Large intestine (tissue), 3 donors: Measurements from ENCODE around the gene IQCE. TPM values are rescaled to one million over a fixed set of nuclear protein-coding genes. Genes with fewer than 3 reads are reported as not detected.

ENCODE experiments used
- DNase-seq, 2 donors: peaks; one replicate each; pipeline versions ENCODE4 v3.0.0 to v3.0.0-alpha.2; 2013
- H3K27ac ChIP-seq: one replicate; pipeline ENCODE4 v1.5.1; 2013; ENCODE audit warnings: low read length
- H3K27me3 ChIP-seq: 2 replicates; pipeline ENCODE4 v1.6.1; 2013; ENCODE audit warnings: low read length; ENCODE audit not compliant: control insufficient read depth, insufficient read depth
- H3K36me3 ChIP-seq: 2 replicates; pipeline ENCODE4 v1.6.1; 2013; ENCODE audit warnings: low read length; ENCODE audit not compliant: control insufficient read depth, insufficient read depth
- H3K4me1 ChIP-seq: one replicate; pipeline ENCODE4 v1.6.1; 2013; ENCODE audit warnings: low read length; ENCODE audit not compliant: control insufficient read depth, insufficient read depth
- H3K4me3 ChIP-seq: one replicate; pipeline ENCODE4 v1.5.1; 2013; ENCODE audit warnings: low read length
- H3K9me3 ChIP-seq: one replicate; pipeline ENCODE4 v1.6.1; 2013; ENCODE audit warnings: mild to moderate bottlenecking, low read depth, low read length, moderate library complexity; ENCODE audit not compliant: control insufficient read depth
- WGBS: methylation state at CpG from one replicate; pipeline ENCODE4 v1.1.5; 2013; ENCODE audit warnings: low lambda C conversion rate; ENCODE audit not compliant: insufficient coverage; 5-methylcytosine and 5-hydroxymethylcytosine counted together
- polyA plus RNA-seq: library from polyadenylated mRNA; unstranded; fragments of 120-200 nt; gene quantifications from one replicate; pipeline ENCODE4 v1.2.1, GENCODE V29; 2013

The IQCE gene
- polyA plus RNA-seq, 1 donor: 15.3 TPM

- DNase-seq: no peak
- no peak overlapping the region for H3K27ac ChIP-seq
- peaks cover 16% of the 10 kb centered on the region for H3K36me3 ChIP-seq
- no CpG with 5 or more reads among the region's 10 CpGs for WGBS
- no peak overlapping the region for H3K4me3 ChIP-seq
- H3K9me3 ChIP-seq: no peaks in the 10 kb centered on the region
- H3K4me1 ChIP-seq: peaks cover 43% of the 10 kb centered on the region
- H3K27me3 ChIP-seq: no peaks in the 10 kb centered on the region
Observed at GRCh38 chr7:2611922-2612321, 53.1 kb downstream of the IQCE start.

GRCh38 chr7:2612445-2613097 lies 53.8 kb downstream of the IQCE start:
- H3K9me3 ChIP-seq: no peaks in the 10 kb centered on the region
- H3K4me3 ChIP-seq: no peak overlapping the region
- peak overlapping the region; percentile 77 for H3K27ac ChIP-seq
- WGBS: no CpG with 5 or more reads among the region's 15 CpGs
- peak in 1 of 2 donors; percentile 82 for DNase-seq
- H3K36me3 ChIP-seq: peaks cover 10% of the 10 kb centered on the region
- H3K4me1 ChIP-seq: peaks cover 49% of the 10 kb centered on the region
- H3K27me3 ChIP-seq: no peaks in the 10 kb centered on the region

DNA sequence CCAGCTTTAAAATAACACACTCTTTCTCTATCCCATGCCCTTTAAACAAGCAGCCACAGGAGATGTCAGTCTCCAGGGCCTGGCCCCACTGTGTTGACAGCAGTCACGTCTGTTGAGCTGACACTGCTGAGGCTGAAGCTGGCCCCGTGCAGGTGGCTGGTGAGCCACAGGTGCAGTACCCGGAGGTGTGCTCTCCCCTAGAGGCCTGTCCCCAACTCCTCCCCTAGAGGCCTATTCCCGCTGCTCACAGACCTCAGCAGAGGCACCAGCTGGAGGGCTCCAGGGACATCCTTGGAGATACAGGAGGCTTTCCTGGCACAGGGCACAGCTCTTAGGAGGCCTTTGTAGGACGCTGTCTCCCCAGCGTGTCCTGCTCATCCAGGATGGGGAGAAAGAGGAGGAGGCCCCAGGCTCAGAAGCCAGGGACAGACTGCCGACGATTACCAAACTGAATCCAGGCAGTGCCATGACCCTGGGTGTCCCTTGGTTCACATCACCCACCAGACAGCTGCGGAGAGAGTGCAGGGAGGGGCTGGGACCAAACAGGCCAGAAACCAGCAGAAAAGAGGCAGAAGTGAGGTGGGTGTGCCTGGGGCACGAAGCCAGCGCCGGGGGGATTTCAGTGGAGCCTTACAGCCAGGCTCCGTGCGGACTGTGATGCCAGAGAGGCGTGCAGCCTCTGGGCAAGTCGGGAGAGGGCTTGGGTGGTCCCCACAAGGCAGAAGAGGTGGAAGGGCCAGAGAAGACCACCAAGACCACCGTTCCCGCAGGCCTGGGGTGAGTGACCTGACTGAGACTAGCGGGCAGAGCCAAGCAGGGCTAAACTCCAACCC lies 54.5 kb downstream of the IQCE start:
- peak overlapping the region; percentile 77 for H3K27ac ChIP-seq
- H3K4me1 ChIP-seq: peaks cover 57% of the 10 kb centered on the region
- no peaks in the 10 kb centered on the region for H3K9me3 ChIP-seq
- no peak overlapping the region for H3K4me3 ChIP-seq
- no CpG with 5 or more reads among the region's 19 CpGs for WGBS
- H3K27me3 ChIP-seq: no peaks in the 10 kb centered on the region
- DNase-seq: peak in 1 of 2 donors; percentile 70
- H3K36me3 ChIP-seq: peaks cover 9% of the 10 kb centered on the region

GRCh38 chr7:2613931-2614600 lies 55.3 kb downstream of the IQCE start:
- Histone ChIP-seq H3K27ac (no peak overlapping the region), H3K27me3 (no peaks in the 10 kb centered on the region), H3K36me3 (peaks cover 9% of the 10 kb centered on the region), H3K4me3 (no peak overlapping the region), H3K4me1 (peaks cover 64% of the 10 kb centered on the region), H3K9me3 (no peaks in the 10 kb centered on the region)
- no peak for DNase-seq
- no CpG with 5 or more reads among the region's 22 CpGs for WGBS

GRCh38 chr7:2614631-2615330 lies 56.0 kb downstream of the IQCE start:
- Histone ChIP-seq H3K4me3 (no peak overlapping the region), H3K36me3 (peaks cover 9% of the 10 kb centered on the region), H3K4me1 (peaks cover 65% of the 10 kb centered on the region), H3K27ac (no peak overlapping the region), H3K27me3 (no peaks in the 10 kb centered on the region), H3K9me3 (no peaks in the 10 kb centered on the region)
- WGBS: no CpG with 5 or more reads among the region's 22 CpGs
- no peak for DNase-seq

DNA sequence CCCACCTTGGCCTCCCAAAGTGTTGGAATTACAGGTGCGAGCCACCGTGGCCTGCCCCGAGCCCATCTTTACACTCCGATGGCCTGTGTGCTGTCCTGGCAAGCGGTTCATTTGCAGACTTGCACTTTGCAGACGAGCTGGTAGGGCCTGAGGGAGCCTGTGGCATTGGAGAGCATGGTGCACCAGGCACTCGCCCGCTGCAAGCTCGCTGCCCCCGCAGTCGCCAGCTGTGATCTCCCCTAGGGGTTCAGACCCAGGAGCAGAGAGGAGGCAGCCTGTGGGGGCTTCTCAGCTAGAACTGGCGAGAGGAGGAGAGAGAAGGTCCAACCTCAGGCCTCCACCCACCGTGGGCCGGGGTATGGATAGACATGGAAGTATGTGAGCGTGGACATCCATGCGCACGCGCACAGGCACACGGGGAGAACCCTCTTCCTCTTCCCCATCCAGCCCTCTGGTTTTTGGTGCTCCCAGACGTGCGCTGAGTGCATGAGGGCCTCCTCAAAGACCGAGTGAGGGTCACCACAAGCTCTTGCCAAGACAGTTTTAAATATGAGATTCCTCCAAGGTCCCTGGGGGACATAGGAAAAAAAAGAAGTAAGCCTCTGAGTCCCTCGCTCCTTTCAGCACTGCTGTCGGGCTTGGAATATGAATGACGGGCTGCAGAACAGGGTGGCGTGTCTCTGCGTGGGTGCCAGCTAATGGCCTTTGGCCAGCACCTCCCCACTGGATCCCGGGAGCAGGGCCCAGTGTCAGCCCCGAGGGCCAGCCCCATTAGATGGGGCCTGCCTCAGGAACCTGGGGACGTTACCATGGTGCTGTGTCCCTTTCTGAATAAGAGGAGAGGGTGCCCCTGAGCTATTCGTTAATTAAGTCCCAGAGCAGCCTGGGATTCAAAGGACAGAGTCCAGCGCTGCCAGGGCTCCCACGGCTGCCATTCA lies 57.9 kb downstream of the IQCE start:
- WGBS: no CpG with 5 or more reads among the region's 33 CpGs
- peak; percentile 83 to 93 for DNase-seq
- no peaks in the 10 kb centered on the region for H3K27me3 ChIP-seq
- H3K27ac ChIP-seq: peak overlapping the region; percentile 87
- H3K9me3 ChIP-seq: no peaks in the 10 kb centered on the region
- peak overlapping the region; percentile 15 for H3K4me3 ChIP-seq
- H3K4me1 ChIP-seq: peaks cover 67% of the 10 kb centered on the region
- H3K36me3 ChIP-seq: peaks cover 2% of the 10 kb centered on the region

DNA sequence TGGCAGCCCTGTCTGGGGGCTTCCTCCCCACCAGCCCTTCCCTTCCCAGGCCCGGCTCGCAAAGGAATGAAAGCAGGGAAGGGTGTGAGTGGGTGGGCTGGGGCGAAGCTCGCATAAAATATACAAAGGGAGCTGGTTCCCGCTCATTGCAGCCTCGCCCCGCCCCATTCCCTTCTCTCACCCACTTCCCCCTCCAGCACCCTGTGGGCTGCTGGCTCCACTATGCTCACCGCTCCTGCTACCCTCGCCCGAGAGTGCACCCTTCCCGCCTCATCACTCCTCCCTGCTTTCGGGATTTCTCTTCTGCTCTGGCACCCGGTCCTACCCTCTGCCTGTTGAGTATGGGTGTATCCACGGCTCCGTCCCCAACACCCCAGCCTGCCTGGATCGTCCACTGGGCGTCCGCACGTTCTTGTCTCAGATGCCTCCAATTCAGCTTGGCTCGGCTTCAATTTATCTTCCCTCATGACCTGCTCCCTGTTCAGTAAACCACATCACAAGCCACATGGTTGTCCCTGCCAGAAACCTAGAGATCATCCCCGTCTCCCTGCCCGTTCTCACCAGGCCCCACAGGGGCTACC lies 58.6 kb downstream of the IQCE start:
- H3K27ac ChIP-seq: peak overlapping the region; percentile 87

DNA sequence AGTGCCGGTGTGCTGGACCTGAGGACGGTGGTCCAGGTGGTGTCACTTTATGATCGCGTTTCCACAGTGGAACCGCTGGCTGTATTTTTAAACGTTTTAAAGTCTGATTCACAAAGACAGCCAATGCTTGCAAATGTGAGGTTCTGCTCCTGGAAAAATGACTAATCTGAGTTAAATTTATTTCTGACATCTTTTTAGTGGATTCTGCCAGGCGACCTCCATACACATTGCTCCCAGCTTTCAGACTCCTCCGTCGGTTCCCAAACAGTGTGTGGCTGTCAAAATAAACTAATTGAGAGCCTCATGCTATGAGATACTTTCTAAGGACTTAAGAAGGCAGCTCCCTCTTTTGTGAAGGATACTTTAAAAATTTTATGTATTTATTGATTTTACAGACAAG lies 60.3 kb downstream of the IQCE start:
- H3K4me1 ChIP-seq: peaks cover 69% of the 10 kb centered on the region
- no peak overlapping the region for H3K4me3 ChIP-seq
- WGBS: 100% methylated on average over 1 of the region's 9 CpGs
- peaks cover 2% of the 10 kb centered on the region for H3K36me3 ChIP-seq
- no peaks in the 10 kb centered on the region for H3K27me3 ChIP-seq
- H3K27ac ChIP-seq: peak overlapping the region; percentile 32
- DNase-seq: no peak
- H3K9me3 ChIP-seq: no peaks in the 10 kb centered on the region

More for the DNA sequence above, 58.6 kb downstream of the IQCE start:
- no peaks in the 10 kb centered on the region for H3K9me3 ChIP-seq
- H3K4me3 ChIP-seq: peak overlapping the region; percentile 15
- WGBS: no CpG with 5 or more reads among the region's 22 CpGs
- H3K36me3 ChIP-seq: peaks cover 2% of the 10 kb centered on the region
- DNase-seq: peak in 1 of 2 donors; percentile 71
- H3K27me3 ChIP-seq: no peaks in the 10 kb centered on the region
- peaks cover 69% of the 10 kb centered on the region for H3K4me1 ChIP-seq
